ENCODE results near the gene DBR1.

- TF ChIP-seq POLR2A (IDR thresholded peaks at IDR 0.05), result no peak
- TF ChIP-seq CTCF (IDR thresholded peaks at IDR 0.05), result no peak
- no peak for TF ChIP-seq EP300 (IDR thresholded peaks at IDR 0.05)
- TF ChIP-seq POLR2AphosphoS5 (IDR thresholded peaks at IDR 0.05), result no peak
Measured at GRCh38 chr3:138222131-138222941, 47.6 kb upstream of the DBR1 start.

Measured in sigmoid colon (tissue), 4 donors.